H9 (cell line): Measurements from ENCODE around the gene TIPIN. TPM values are rescaled to one million over a fixed set of nuclear protein-coding genes. Genes with fewer than 3 reads are reported as not detected.

Source experiments
- DNase-seq: peaks from one replicate; pipeline ENCODE4 v3.0.0-alpha.2; 2017
- H2AFZ ChIP-seq: one replicate; pipeline ENCODE4 v1.6.1; 2013; ENCODE audit warnings: mild to moderate bottlenecking, low read length, control low read depth, moderate library complexity
- H2AK5ac ChIP-seq: 2 replicates; pipeline ENCODE4 v1.6.1; 2013; ENCODE audit warnings: low read length, control low read depth, mixed read lengths; ENCODE audit not compliant: insufficient read length
- H2BK120ac ChIP-seq: one replicate; pipeline ENCODE4 v1.6.1; 2013; ENCODE audit warnings: low read depth, mild to moderate bottlenecking, low read length, control low read depth, inconsistent platforms; ENCODE audit not compliant: poor library complexity, severe bottlenecking
- H2BK12ac ChIP-seq: 2 replicates; pipeline ENCODE4 v1.6.1; 2013; ENCODE audit warnings: low read length, control low read depth, mixed read lengths, low read depth; ENCODE audit not compliant: insufficient read length
- H2BK15ac ChIP-seq: 2 replicates; pipeline ENCODE4 v1.6.1; 2013; ENCODE audit warnings: low read depth, low read length, control low read depth
- H2BK20ac ChIP-seq: one replicate; pipeline ENCODE4 v1.6.1; 2013; ENCODE audit warnings: low read depth, mild to moderate bottlenecking, low read length, control low read depth, inconsistent platforms; ENCODE audit not compliant: poor library complexity, severe bottlenecking
- H2BK5ac ChIP-seq: 2 replicates; pipeline ENCODE4 v1.6.1; 2013; ENCODE audit warnings: low read length, control low read depth, mixed read lengths; ENCODE audit not compliant: insufficient read length
- H3K14ac ChIP-seq: 2 replicates; pipeline ENCODE4 v1.6.1; 2013; ENCODE audit warnings: low read length, control low read depth; ENCODE audit not compliant: insufficient read depth
- H3K18ac ChIP-seq: 2 replicates; pipeline ENCODE4 v1.6.1; 2013; ENCODE audit warnings: low read depth, mild to moderate bottlenecking, mixed read lengths, low read length, control low read depth; ENCODE audit not compliant: insufficient read length
- H3K23ac ChIP-seq: 2 replicates; pipeline ENCODE4 v1.6.1; 2013; ENCODE audit warnings: low read length, control low read depth, mixed read lengths, low read depth; ENCODE audit not compliant: insufficient read length
- H3K23me2 ChIP-seq: 2 replicates; pipeline ENCODE4 v1.6.1; 2013; ENCODE audit warnings: low read depth, mild to moderate bottlenecking, mixed read lengths, low read length, control low read depth; ENCODE audit not compliant: insufficient read length, poor library complexity, severe bottlenecking
- H3K27ac ChIP-seq: 2 replicates; pipeline ENCODE4 v1.5.1; 2013; ENCODE audit warnings: low read length, control low read depth, mixed read lengths, low read depth; ENCODE audit not compliant: insufficient read length
- H3K27me3 ChIP-seq: 2 replicates; pipeline ENCODE4 v1.6.1; 2013; ENCODE audit warnings: low read length, control low read depth, inconsistent platforms; ENCODE audit not compliant: insufficient read depth
- H3K4ac ChIP-seq: 2 replicates; pipeline ENCODE4 v1.6.1; 2013; ENCODE audit warnings: low read depth, mild to moderate bottlenecking, control low read depth, inconsistent platforms, low read length, moderate library complexity
- H3K4me1 ChIP-seq: 2 replicates; pipeline ENCODE4 v1.6.1; 2013; ENCODE audit warnings: low read length, control low read depth, inconsistent platforms; ENCODE audit not compliant: insufficient read depth
- H3K4me2 ChIP-seq: 2 replicates; pipeline ENCODE4 v1.6.1; 2013; ENCODE audit warnings: low read length, control low read depth, mixed read lengths; ENCODE audit not compliant: insufficient read length, insufficient read depth
- H3K56ac ChIP-seq: 2 replicates; pipeline ENCODE4 v1.6.1; 2013; ENCODE audit warnings: low read depth, mild to moderate bottlenecking, mixed read lengths, low read length, control low read depth; ENCODE audit not compliant: insufficient read length
- H3K79me1 ChIP-seq: 2 replicates; pipeline ENCODE4 v1.6.1; 2013; ENCODE audit warnings: low read depth, mild to moderate bottlenecking, moderate library complexity, low read length, control low read depth, inconsistent platforms; ENCODE audit not compliant: insufficient read depth, poor library complexity, severe bottlenecking
- H3K79me2 ChIP-seq: 2 replicates; pipeline ENCODE4 v1.6.1; 2013; ENCODE audit warnings: low read length, control low read depth, inconsistent platforms; ENCODE audit not compliant: insufficient read depth
- H3K9ac ChIP-seq: 2 replicates; pipeline ENCODE4 v1.6.1; 2013; ENCODE audit warnings: low read length, control low read depth, mixed read lengths; ENCODE audit not compliant: insufficient read length; ENCODE audit errors: extremely low read depth
- H3K9me3 ChIP-seq: one replicate; pipeline ENCODE4 v1.6.1; 2013; ENCODE audit warnings: low read depth, low read length, inconsistent platforms; ENCODE audit not compliant: control insufficient read depth
- H3T11ph ChIP-seq: one replicate; pipeline ENCODE4 v1.6.1; 2013; ENCODE audit warnings: mild to moderate bottlenecking, low read length, control low read depth, inconsistent platforms
- H4K20me1 ChIP-seq: one replicate; pipeline ENCODE4 v1.6.1; 2013; ENCODE audit not compliant: control insufficient read depth, insufficient read length, insufficient read depth
- H4K5ac ChIP-seq: 2 replicates; pipeline ENCODE4 v1.6.1; 2013; ENCODE audit warnings: low read depth, mild to moderate bottlenecking, mixed read lengths, low read length, control low read depth; ENCODE audit not compliant: insufficient read length
- H4K8ac ChIP-seq: replicated peaks from 2 replicates; pipeline ENCODE4 v1.6.1; 2013; ENCODE audit warnings: low read length, control low read depth, mixed read lengths, low read depth; ENCODE audit not compliant: insufficient read length
- H4K91ac ChIP-seq: 2 replicates; pipeline ENCODE4 v1.6.1; 2013; ENCODE audit warnings: low read depth, mild to moderate bottlenecking, moderate library complexity, mixed read lengths, low read length, control low read depth; ENCODE audit not compliant: insufficient read length
- H3K27ac Mint-ChIP-seq, 3 experiments: 2 replicates in 2 of 3; 3 replicates in 1 of 3; pipeline ENCODE4 v1.8.0; 2020 to 2021; ENCODE audit warnings: mixed read lengths in 3 of 3, mild to moderate bottlenecking in 1 of 3, moderate library complexity in 1 of 3
- H3K27me3 Mint-ChIP-seq: 2 replicates; pipeline ENCODE4 v1.8.0; 2021; ENCODE audit warnings: low read depth, mild to moderate bottlenecking, moderate library complexity, mixed read lengths
- H3K36me3 Mint-ChIP-seq, 3 experiments: 2 replicates in 2 of 3; 3 replicates in 1 of 3; pipeline ENCODE4 v1.8.0; 2020 to 2021; ENCODE audit warnings: low read depth in 3 of 3, mixed read lengths in 3 of 3; ENCODE audit not compliant: insufficient read depth in 1 of 3
- H3K4me1 Mint-ChIP-seq, 2 experiments: 2 replicates each; pipeline ENCODE4 v1.8.0; 2020; ENCODE audit warnings: mixed read lengths in 2 of 2
- H3K4me3 Mint-ChIP-seq, 2 experiments: 2 replicates in 1 of 2; 3 replicates in 1 of 2; pipeline ENCODE4 v1.8.0; 2020 to 2021; ENCODE audit warnings: mild to moderate bottlenecking in 2 of 2, mixed read lengths in 2 of 2, moderate library complexity in 1 of 2
- H3K9me3 Mint-ChIP-seq, 2 experiments: 2 replicates in 1 of 2; 3 replicates in 1 of 2; pipeline ENCODE4 v1.8.0; 2020; ENCODE audit warnings: mild to moderate bottlenecking in 2 of 2, mixed read lengths in 2 of 2, moderate library complexity in 1 of 2
- total RNA-seq: library from RNA; stranded (reverse); gene quantifications from 2 replicates; pipeline ENCODE4 v1.2.1, GENCODE V29; 2021
- TF ChIP-seq, protein P1 (sequence below): fragments of 200-600 bp; sonication (generic); conservative IDR thresholded peaks from 3 replicates; pipeline ENCODE4 v1.8.0; 2021; ENCODE audit warnings: antibody characterized with exemption, mild to moderate bottlenecking

The TIPIN gene
- total RNA-seq, 1 experiment from 2014 or later: 26.9 TPM

DNA sequence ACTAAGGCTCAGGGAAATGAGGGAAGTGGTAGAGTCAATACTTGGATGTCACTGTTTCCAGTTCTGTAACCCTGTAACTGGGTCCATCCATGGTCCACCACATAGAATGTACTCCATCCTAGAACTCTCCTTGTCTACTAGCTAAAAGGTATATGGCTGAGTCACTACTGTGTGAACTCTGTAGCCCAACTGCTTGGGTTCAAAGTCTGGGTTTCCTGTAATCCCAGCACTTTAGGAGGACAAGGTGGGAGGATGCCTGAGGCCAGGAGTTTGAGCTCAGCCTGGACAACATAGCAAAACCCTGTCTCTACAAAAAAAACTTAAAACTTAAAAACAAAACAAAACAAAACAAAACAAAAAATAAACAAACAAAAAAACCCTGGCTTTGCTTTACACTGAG lies 68.4 kb downstream of the TIPIN start:
- Histone ChIP-seq H3K79me2 (no peaks in the 10 kb centered on the region), H2BK5ac (no peak overlapping the region), H2BK15ac (no peak overlapping the region), H2BK12ac (no peak overlapping the region), H3K79me1 (no peaks in the 10 kb centered on the region), H3K14ac (no peak overlapping the region), H4K91ac (no peak overlapping the region), H3K23ac (no peak overlapping the region), H3K9me3 (no peaks in the 10 kb centered on the region), H3K4me1 (no peaks in the 10 kb centered on the region), H4K20me1 (no peaks in the 10 kb centered on the region), H3K18ac (no peak overlapping the region), H2AK5ac (no peak overlapping the region), H2AFZ (no peak overlapping the region), H3T11ph (no peak overlapping the region), H3K4me2 (no peak overlapping the region), H2BK20ac (no peak overlapping the region), H3K4ac (no peak overlapping the region), H3K27ac (no peak overlapping the region), H2BK120ac (no peak overlapping the region), H4K8ac (no peak overlapping the region), H3K56ac (no peak overlapping the region), H4K5ac (no peak overlapping the region), H3K27me3 (no peaks in the 10 kb centered on the region), H3K23me2 (no peaks in the 10 kb centered on the region), H3K9ac (no peak overlapping the region)
- Mint-ChIP-seq H3K4me3 (no peak overlapping the region), H3K27me3 (peaks cover 1% of the 10 kb centered on the region), H3K27ac (no peak overlapping the region), H3K9me3 (no peaks in the 10 kb centered on the region), H3K4me1 (peaks cover 12 to 13% of the 10 kb centered on the region in 2 experiments), H3K36me3 (no peaks in the 10 kb centered on the region)
- TF ChIP-seq, protein P1, sequence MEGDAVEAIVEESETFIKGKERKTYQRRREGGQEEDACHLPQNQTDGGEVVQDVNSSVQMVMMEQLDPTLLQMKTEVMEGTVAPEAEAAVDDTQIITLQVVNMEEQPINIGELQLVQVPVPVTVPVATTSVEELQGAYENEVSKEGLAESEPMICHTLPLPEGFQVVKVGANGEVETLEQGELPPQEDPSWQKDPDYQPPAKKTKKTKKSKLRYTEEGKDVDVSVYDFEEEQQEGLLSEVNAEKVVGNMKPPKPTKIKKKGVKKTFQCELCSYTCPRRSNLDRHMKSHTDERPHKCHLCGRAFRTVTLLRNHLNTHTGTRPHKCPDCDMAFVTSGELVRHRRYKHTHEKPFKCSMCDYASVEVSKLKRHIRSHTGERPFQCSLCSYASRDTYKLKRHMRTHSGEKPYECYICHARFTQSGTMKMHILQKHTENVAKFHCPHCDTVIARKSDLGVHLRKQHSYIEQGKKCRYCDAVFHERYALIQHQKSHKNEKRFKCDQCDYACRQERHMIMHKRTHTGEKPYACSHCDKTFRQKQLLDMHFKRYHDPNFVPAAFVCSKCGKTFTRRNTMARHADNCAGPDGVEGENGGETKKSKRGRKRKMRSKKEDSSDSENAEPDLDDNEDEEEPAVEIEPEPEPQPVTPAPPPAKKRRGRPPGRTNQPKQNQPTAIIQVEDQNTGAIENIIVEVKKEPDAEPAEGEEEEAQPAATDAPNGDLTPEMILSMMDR: no peak
- no peak for DNase-seq
